GM12892 (cell line): ENCODE data around the gene TEP1.

Experiments used
- POLR2A ChIP-seq: IDR thresholded peaks from 2 replicates; pipeline ENCODE4 v1.6.1; 2011; ENCODE audit warnings: low read depth, low read length, control low read depth
- POLR2AphosphoS5 ChIP-seq: IDR thresholded peaks from 2 replicates; pipeline ENCODE4 v1.6.1; 2011; ENCODE audit warnings: low read depth, low read length, control low read depth
- TAF1 ChIP-seq: IDR thresholded peaks from 2 replicates; pipeline ENCODE4 v1.6.1; 2011; ENCODE audit warnings: low read depth, mild to moderate bottlenecking, control low read depth, low read length, borderline replicate concordance

DNA sequence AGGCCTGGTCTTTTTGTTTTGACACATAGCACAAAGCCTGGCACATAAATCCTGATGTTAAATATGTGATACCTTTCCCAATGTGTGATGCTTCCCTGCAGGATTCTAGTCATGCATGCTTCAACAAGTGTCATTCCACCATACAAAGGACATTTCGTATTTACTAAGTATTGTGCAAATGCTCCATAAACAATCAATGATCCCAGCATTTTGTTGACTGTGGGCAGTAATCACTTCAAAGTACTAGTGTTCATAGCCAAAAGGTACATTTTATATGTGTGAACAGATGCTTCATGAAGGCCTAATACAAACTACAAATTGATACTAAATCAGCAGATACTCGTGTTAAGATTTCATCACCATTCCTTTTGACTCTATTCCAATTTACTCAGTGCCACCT, 84.6 kb downstream of the TEP1 start:
- TF ChIP-seq POLR2A (no peak), POLR2AphosphoS5 (no peak), TAF1 (no peak)
